Measurements from ENCODE around the gene TMSB10.

The TMSB10 gene

GRCh38 chr2:84908948-84909713 is 3.7 kb downstream of the TMSB10 start:
- Histone ChIP-seq H2BK12ac (ENCODE audit: low read length) (no peak overlapping the region), H3K4me2 (ENCODE audit: low read length) (no peak overlapping the region), H2BK120ac (ENCODE audit: insufficient read depth, low read length, poor library complexity) (no peak overlapping the region), H2BK5ac (ENCODE audit: low read depth, low read length, poor library complexity) (no peak overlapping the region), H3K79me1 (ENCODE audit: low read length) (peaks cover 23% of the 10 kb centered on the region), H3K27me3 (ENCODE audit: insufficient read depth, low read length) (no peaks in the 10 kb centered on the region), H3K4ac (ENCODE audit: low read depth, low read length) (no peak overlapping the region), H3K79me2 (ENCODE audit: control insufficient read depth, insufficient read depth, low read length, poor library complexity) (peaks cover 17% of the 10 kb centered on the region), H3K23ac (ENCODE audit: low read length) (peak overlapping the region; percentile 47), H3K9me3 (ENCODE audit: insufficient read depth, low read depth, low read length) (peaks cover 10% of the 10 kb centered on the region), H2AK5ac (ENCODE audit: low read length) (no peak overlapping the region), H4K12ac (ENCODE audit: low read depth, low read length) (no peak overlapping the region), H3K9ac (ENCODE audit: low read length) (no peak overlapping the region), H3K36me3 (ENCODE audit: control insufficient read depth in 1 of 2, insufficient read depth in 2 of 2, low read length in 2 of 2) (peaks cover 8 to 13% of the 10 kb centered on the region in 2 experiments), H2AFZ (ENCODE audit: insufficient read depth, low read length, poor library complexity) (no peak overlapping the region), H3K18ac (ENCODE audit: low read length) (no peak overlapping the region), H3K14ac (ENCODE audit: low read length) (no peak overlapping the region), H4K8ac (ENCODE audit: low read depth, low read length) (no peak overlapping the region), H3K4me3 (ENCODE audit: low read depth, low read length) (peak overlapping the region; percentile 49), H3K4me1 (ENCODE audit: control insufficient read depth in 1 of 2, insufficient read depth in 2 of 2, low read length in 2 of 2) (peaks cover 0 to 4% of the 10 kb centered on the region in 2 experiments), H4K91ac (ENCODE audit: low read depth, low read length) (no peak overlapping the region), H3K27ac (ENCODE audit: low read depth, low read length) (no peak overlapping the region)
- WGBS (ENCODE audit: extremely low coverage, insufficient coverage, insufficient read length) = no CpG with 5 or more reads among the region's 2 CpGs
- no peak for DNase-seq

DNA sequence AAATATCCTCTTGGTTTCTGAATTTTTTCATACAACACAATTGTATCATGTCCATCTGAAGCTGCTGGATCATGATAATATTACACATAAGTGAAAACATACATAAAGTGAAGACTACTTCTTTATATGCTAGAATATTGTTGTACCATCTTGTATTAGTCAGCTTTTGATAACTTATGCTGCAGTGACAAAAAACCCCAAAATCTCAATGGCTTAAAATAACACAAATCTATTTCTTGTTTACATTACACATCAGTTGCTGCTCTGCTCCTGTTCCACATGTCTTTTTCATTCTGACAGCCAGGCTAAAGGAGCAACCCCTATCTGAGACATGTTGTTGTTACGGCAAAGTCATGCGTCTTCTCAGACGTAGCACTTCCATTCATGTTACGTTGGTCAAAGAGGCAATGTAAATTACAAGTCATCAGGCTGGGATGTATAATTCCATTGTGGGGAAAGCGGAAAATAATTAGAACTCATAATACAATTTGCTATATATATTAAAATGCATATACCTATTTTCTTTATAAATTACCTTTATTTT is 5.8 kb downstream of the TMSB10 start:
- H3K14ac ChIP-seq (ENCODE audit: low read length) = no peak overlapping the region
- no peak overlapping the region for H3K4ac ChIP-seq (ENCODE audit: low read depth, low read length)
- H2BK120ac ChIP-seq (ENCODE audit: insufficient read depth, low read length, poor library complexity) = no peak overlapping the region
- no peak overlapping the region for H3K27ac ChIP-seq (ENCODE audit: low read depth, low read length)
- H3K4me3 ChIP-seq (ENCODE audit: low read depth, low read length) = no peak overlapping the region
- no peak overlapping the region for H2AK5ac ChIP-seq (ENCODE audit: low read length)
- H4K8ac ChIP-seq (ENCODE audit: low read depth, low read length) = no peak overlapping the region
- no peak overlapping the region for H3K18ac ChIP-seq (ENCODE audit: low read length)
- H4K12ac ChIP-seq (ENCODE audit: low read depth, low read length) = no peak overlapping the region
- H4K91ac ChIP-seq (ENCODE audit: low read depth, low read length) = no peak overlapping the region
- no peaks in the 10 kb centered on the region for H3K27me3 ChIP-seq (ENCODE audit: insufficient read depth, low read length)
- peaks cover 0 to 4% of the 10 kb centered on the region in 2 experiments for H3K4me1 ChIP-seq (ENCODE audit: control insufficient read depth in 1 of 2, insufficient read depth in 2 of 2, low read length in 2 of 2)
- H3K79me1 ChIP-seq (ENCODE audit: low read length) = peaks cover 11% of the 10 kb centered on the region
- H2AFZ ChIP-seq (ENCODE audit: insufficient read depth, low read length, poor library complexity) = no peak overlapping the region
- peaks cover 7% of the 10 kb centered on the region for H3K79me2 ChIP-seq (ENCODE audit: control insufficient read depth, insufficient read depth, low read length, poor library complexity)
- no peak overlapping the region for H3K23ac ChIP-seq (ENCODE audit: low read length)
- H3K4me2 ChIP-seq (ENCODE audit: low read length) = no peak overlapping the region
- DNase-seq = peak; percentile 52 to 75
- H2BK5ac ChIP-seq (ENCODE audit: low read depth, low read length, poor library complexity) = no peak overlapping the region
- WGBS (ENCODE audit: extremely low coverage, insufficient coverage, insufficient read length) = no CpG with 5 or more reads among the region's 5 CpGs
- no peak overlapping the region for H2BK12ac ChIP-seq (ENCODE audit: low read length)
- H3K36me3 ChIP-seq (ENCODE audit: control insufficient read depth in 1 of 2, insufficient read depth in 2 of 2, low read length in 2 of 2) = peaks cover 7 to 12% of the 10 kb centered on the region in 2 experiments
- H3K9ac ChIP-seq (ENCODE audit: low read length) = no peak overlapping the region
- H3K9me3 ChIP-seq (ENCODE audit: insufficient read depth, low read depth, low read length) = peaks cover 10% of the 10 kb centered on the region

DNA sequence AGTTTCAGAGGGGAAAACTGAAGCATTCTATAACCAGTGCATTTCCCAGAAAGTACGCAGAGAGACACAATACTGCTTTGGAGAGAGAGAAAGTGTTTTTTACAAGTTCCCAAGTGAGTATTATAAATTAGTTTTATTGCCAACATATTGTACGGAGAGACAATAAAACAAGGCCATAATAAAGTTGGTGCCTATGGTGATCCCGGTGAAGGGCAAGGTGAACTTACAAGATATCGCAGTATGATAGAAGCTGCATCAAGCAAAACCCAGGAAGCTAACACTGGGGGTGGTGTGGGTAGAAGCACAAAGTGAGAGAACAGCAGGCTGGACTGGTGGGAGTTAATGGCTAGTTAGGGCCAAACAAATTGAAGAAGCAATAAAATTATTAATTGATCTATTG is 7.5 kb downstream of the TMSB10 start:
- no peak overlapping the region for H2AK5ac ChIP-seq (ENCODE audit: low read length)
- no peak overlapping the region for H4K91ac ChIP-seq (ENCODE audit: low read depth, low read length)
- H3K4me1 ChIP-seq (ENCODE audit: control insufficient read depth in 1 of 2, insufficient read depth in 2 of 2, low read length in 2 of 2) = no peaks in the 10 kb centered on the region
- no peak overlapping the region for H3K23ac ChIP-seq (ENCODE audit: low read length)
- H3K36me3 ChIP-seq (ENCODE audit: control insufficient read depth in 1 of 2, insufficient read depth in 2 of 2, low read length in 2 of 2) = peaks cover 0 to 7% of the 10 kb centered on the region in 2 experiments
- WGBS (ENCODE audit: extremely low coverage, insufficient coverage, insufficient read length) = no CpG with 5 or more reads among the region's 4 CpGs
- no peak overlapping the region for H2AFZ ChIP-seq (ENCODE audit: insufficient read depth, low read length, poor library complexity)
- H3K79me1 ChIP-seq (ENCODE audit: low read length) = no peaks in the 10 kb centered on the region
- H3K27me3 ChIP-seq (ENCODE audit: insufficient read depth, low read length) = no peaks in the 10 kb centered on the region
- no peak overlapping the region for H3K14ac ChIP-seq (ENCODE audit: low read length)
- no peak overlapping the region for H3K4me3 ChIP-seq (ENCODE audit: low read depth, low read length)
- H4K12ac ChIP-seq (ENCODE audit: low read depth, low read length) = no peak overlapping the region
- no peaks in the 10 kb centered on the region for H3K79me2 ChIP-seq (ENCODE audit: control insufficient read depth, insufficient read depth, low read length, poor library complexity)
- H3K4ac ChIP-seq (ENCODE audit: low read depth, low read length) = no peak overlapping the region
- H4K8ac ChIP-seq (ENCODE audit: low read depth, low read length) = no peak overlapping the region
- no peak overlapping the region for H3K9ac ChIP-seq (ENCODE audit: low read length)
- H3K4me2 ChIP-seq (ENCODE audit: low read length) = no peak overlapping the region
- no peak for DNase-seq
- no peak overlapping the region for H2BK12ac ChIP-seq (ENCODE audit: low read length)
- no peak overlapping the region for H2BK5ac ChIP-seq (ENCODE audit: low read depth, low read length, poor library complexity)
- no peak overlapping the region for H3K27ac ChIP-seq (ENCODE audit: low read depth, low read length)
- H2BK120ac ChIP-seq (ENCODE audit: insufficient read depth, low read length, poor library complexity) = no peak overlapping the region
- no peak overlapping the region for H3K18ac ChIP-seq (ENCODE audit: low read length)
- H3K9me3 ChIP-seq (ENCODE audit: insufficient read depth, low read depth, low read length) = peaks cover 10% of the 10 kb centered on the region

DNA sequence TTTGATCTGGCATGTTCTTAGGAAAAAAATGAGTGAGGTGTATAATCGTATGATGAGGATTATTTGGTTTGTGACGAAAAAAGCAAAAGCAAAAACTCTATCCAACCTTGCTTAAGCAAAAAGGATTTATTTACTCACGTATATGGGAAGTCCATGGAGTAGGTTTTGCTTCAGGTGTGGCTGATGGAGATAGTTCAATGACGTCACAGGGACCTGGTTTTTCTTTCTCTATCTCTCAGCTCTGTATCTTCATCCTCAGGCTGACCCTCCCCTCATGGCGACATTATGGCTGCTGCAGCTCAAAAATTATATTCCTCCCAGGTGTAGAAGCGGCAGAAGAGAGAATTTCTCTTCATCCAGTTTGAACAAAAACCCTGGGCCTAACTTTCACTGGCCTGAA is 8.9 kb downstream of the TMSB10 start:
- no peak overlapping the region for H3K14ac ChIP-seq (ENCODE audit: low read length)
- H2AFZ ChIP-seq (ENCODE audit: insufficient read depth, low read length, poor library complexity) = no peak overlapping the region
- H3K4me1 ChIP-seq (ENCODE audit: control insufficient read depth in 1 of 2, insufficient read depth in 2 of 2, low read length in 2 of 2) = peaks cover 0 to 1% of the 10 kb centered on the region in 2 experiments
- H4K91ac ChIP-seq (ENCODE audit: low read depth, low read length) = no peak overlapping the region
- no peak overlapping the region for H4K12ac ChIP-seq (ENCODE audit: low read depth, low read length)
- no peak overlapping the region for H3K4me3 ChIP-seq (ENCODE audit: low read depth, low read length)
- peaks cover under 1% of the 10 kb centered on the region for H3K79me1 ChIP-seq (ENCODE audit: low read length)
- no peak overlapping the region for H4K8ac ChIP-seq (ENCODE audit: low read depth, low read length)
- H2BK120ac ChIP-seq (ENCODE audit: insufficient read depth, low read length, poor library complexity) = no peak overlapping the region
- WGBS (ENCODE audit: extremely low coverage, insufficient coverage, insufficient read length) = 100% methylated on average over 2 of the region's 6 CpGs
- no peak overlapping the region for H3K27ac ChIP-seq (ENCODE audit: low read depth, low read length)
- no peak overlapping the region for H2BK12ac ChIP-seq (ENCODE audit: low read length)
- no peak overlapping the region for H3K4ac ChIP-seq (ENCODE audit: low read depth, low read length)
- no peak overlapping the region for H3K4me2 ChIP-seq (ENCODE audit: low read length)
- H3K27me3 ChIP-seq (ENCODE audit: insufficient read depth, low read length) = no peaks in the 10 kb centered on the region
- H2AK5ac ChIP-seq (ENCODE audit: low read length) = no peak overlapping the region
- H3K36me3 ChIP-seq (ENCODE audit: control insufficient read depth in 1 of 2, insufficient read depth in 2 of 2, low read length in 2 of 2) = peaks cover 0 to 3% of the 10 kb centered on the region in 2 experiments
- no peak overlapping the region for H2BK5ac ChIP-seq (ENCODE audit: low read depth, low read length, poor library complexity)
- H3K18ac ChIP-seq (ENCODE audit: low read length) = no peak overlapping the region
- peaks cover 6% of the 10 kb centered on the region for H3K9me3 ChIP-seq (ENCODE audit: insufficient read depth, low read depth, low read length)
- H3K23ac ChIP-seq (ENCODE audit: low read length) = no peak overlapping the region
- H3K79me2 ChIP-seq (ENCODE audit: control insufficient read depth, insufficient read depth, low read length, poor library complexity) = no peaks in the 10 kb centered on the region
- H3K9ac ChIP-seq (ENCODE audit: low read length) = no peak overlapping the region
- DNase-seq = no peak
